LNCaP clone FGC (cell line): ENCODE results near the gene CHAC2.
A peak's percentile ranks its signal among the peaks of the same experiment; 100 is the strongest.

Source experiments
- DNase-seq: peaks from one replicate; pipeline ENCODE4 v3.0.0-alpha.2; 2011; ENCODE audit warnings: low read depth
- H3K4me3 ChIP-seq: 2 replicates; pipeline ENCODE4 v1.5.1; 2011; ENCODE audit warnings: mild to moderate bottlenecking, low read depth, low read length, control low read depth
- TF ChIP-seq, protein P1 (sequence below): IDR thresholded peaks from 2 replicates; pipeline ENCODE4 v1.5.1; 2012; ENCODE audit warnings: mild to moderate bottlenecking; ENCODE audit not compliant: control insufficient read depth, insufficient read depth; ENCODE audit errors: extremely low read depth

Gene CHAC2

DNA sequence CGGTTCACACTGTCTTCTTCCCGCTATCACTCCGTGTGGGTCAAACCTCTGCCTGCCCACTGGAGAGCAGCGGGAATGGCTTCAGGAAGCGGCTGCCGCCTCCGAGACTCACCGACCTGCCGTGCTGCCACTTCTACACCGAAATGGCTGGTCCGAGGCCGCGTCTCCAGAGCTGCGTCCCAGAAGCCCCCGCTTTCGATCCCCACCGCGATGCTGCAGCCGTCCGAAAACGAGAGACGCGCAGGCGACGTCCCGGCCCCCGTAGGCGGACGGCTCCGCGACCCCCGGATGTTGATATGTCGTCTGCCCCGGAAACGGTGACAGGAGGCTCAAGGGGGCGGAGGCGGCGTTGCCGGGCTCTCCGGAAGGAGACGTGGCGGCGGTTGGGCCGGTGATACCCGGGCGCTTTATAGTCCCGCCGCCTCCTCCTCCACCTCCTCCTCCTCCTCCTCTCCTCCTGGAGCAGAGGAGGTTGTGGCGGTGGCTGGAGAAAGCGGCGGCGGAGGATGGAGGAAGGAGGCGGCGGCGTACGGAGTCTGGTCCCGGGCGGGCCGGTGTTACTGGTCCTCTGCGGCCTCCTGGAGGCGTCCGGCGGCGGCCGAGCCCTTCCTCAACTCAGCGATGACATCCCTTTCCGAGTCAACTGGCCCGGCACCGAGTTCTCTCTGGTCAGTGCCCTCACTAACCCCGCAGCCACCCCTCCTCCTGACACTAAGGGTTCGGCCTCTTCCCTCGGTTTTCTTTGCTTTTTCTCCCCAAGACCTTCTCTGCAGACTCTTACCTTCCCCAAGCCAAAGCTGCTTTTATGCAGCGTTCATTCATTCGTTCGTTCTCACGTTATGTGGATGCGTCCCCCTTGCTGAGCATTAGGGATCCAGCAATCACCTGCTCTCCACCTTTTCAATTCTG is 19.4 kb downstream of the CHAC2 start, which contains the start of the genes ASB3 and ERLEC1:
ASB3 (minus strand) TSS at position 249 of the 909 bp plus-strand sequence. CDS start 21,381 bp downstream, outside the sequence.
ERLEC1 (plus strand) TSS at position 340 of the 909 bp plus-strand sequence; CDS start at position 507, 167 bp downstream.
- DNase-seq = no peak
- TF ChIP-seq, protein P1, sequence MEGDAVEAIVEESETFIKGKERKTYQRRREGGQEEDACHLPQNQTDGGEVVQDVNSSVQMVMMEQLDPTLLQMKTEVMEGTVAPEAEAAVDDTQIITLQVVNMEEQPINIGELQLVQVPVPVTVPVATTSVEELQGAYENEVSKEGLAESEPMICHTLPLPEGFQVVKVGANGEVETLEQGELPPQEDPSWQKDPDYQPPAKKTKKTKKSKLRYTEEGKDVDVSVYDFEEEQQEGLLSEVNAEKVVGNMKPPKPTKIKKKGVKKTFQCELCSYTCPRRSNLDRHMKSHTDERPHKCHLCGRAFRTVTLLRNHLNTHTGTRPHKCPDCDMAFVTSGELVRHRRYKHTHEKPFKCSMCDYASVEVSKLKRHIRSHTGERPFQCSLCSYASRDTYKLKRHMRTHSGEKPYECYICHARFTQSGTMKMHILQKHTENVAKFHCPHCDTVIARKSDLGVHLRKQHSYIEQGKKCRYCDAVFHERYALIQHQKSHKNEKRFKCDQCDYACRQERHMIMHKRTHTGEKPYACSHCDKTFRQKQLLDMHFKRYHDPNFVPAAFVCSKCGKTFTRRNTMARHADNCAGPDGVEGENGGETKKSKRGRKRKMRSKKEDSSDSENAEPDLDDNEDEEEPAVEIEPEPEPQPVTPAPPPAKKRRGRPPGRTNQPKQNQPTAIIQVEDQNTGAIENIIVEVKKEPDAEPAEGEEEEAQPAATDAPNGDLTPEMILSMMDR = no peak
- H3K4me3 ChIP-seq = peak within 1 kb of the TSS; percentile 72

DNA sequence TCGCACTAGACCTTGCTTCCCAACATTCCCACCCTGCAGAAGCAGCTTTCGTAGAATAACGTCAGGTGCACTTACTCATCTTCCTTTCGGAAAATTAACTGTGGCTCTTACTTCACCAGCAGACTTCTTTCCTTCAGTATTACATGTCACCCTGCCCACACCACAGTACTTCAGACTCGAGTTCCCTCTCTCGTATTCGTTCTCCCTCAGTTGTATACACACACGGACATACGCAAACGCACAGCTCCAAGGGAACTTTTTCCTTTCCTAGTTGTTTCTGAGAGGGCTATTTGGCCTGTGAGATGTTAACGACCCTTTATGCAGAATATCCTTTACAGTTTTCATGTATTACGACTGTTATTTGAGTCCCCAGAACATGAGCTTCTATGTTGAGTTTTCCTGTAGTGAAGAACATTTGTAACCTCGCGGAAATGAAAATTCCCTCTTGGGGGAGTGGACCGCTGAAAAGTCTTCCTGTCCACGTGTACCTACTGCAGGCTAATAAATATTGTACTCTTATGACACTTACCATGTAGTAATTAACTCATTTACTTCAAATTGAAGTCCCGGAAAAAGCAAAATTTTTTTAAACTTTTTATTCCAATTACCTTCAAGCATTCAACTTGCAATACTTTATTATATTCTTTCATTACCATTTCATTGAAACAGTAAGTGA is 20.1 kb downstream of the CHAC2 start:
- DNase-seq = no peak
- H3K4me3 ChIP-seq = peak overlapping the region; percentile 72
- TF ChIP-seq, protein P1 = no peak

DNA sequence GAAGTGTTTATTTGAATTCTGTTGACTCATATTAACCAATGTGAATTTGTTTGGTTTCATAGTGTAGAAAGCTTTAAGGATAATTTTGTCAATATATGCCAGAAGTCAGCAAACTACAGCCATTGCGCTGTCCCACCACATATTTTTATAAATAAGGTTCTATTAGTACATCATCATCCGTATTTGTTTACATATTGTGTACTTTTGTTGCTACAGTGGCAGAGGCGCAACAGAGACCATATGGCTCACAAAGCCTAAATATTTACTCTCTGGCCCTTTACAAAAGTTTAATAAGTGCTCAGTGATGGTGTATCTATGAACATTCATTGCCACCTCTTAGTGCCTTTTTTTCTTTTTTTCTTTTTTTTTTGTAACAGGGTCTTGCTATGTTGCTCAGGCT is 25.7 kb downstream of the CHAC2 start:
- TF ChIP-seq, protein P1 = no peak
- H3K4me3 ChIP-seq = no peak overlapping the region
- DNase-seq = no peak

DNA sequence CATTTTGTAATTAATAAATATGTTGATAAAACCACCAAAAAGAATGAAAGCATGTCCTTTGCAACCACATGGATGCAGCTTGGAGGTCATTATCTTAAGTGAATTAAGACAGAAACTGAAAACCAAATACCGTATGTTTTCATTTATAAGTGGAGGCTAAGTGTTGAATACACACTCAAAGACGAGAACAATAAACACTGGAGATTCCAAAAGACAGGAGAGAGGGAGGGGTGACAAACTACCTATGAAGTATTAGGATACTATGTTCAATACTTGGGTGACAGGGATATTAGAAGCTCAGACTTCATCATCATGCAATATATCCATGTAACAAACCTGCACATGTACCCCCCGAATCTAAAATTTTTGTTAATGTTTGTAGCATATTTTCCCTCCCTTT is 26.2 kb downstream of the CHAC2 start:
- TF ChIP-seq, protein P1 = no peak
- H3K4me3 ChIP-seq = no peak overlapping the region
- no peak for DNase-seq

DNA sequence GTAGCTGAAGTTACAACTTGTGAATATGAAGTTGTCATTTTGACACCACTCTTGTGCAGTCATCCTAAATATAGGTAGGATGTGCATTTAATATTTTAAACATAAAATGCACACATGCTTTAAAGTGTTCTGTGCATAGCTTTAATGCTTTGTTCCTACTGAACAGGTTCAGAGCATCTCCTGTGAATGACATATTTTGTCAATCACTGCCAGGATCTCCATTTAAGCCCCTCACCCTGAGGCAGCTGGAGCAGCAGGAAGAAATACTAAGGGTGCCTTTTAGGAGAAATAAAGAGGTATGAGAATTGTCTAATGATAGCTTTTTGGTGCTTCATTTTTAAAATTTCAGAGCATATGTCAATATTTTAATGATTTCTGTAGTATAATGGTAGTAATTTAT is 33.9 kb downstream of the CHAC2 start:
- TF ChIP-seq, protein P1 = no peak
- DNase-seq = no peak

DNA sequence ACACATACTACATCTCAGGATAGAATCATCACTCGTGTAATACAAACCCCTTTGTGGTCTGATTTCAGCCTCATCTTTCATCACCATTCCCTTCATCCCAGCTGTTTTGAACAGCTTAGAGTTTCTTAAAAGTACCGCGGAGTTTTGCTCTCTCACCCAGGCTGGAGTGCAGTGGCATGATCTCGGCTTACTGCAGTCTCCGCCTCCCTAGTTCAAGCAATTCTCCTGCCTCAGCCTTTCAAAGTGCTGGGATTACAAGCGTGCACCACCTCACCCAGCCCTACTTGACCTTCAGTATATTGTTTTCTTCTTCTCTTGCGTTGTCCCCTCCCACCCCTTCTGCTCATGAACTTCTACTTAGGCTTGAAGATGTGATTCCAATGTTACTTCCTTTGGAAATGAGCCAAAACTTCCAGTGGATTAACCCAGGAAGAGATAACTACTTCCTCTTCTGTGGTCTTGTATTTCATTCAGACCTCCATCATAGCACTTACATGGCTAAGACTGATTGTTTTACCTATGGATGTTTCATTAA is 35.1 kb downstream of the CHAC2 start:
- H3K4me3 ChIP-seq = no peak overlapping the region
- TF ChIP-seq, protein P1 = no peak
- DNase-seq = no peak

More for the DNA sequence above, 33.9 kb downstream of the CHAC2 start:
- no peak overlapping the region for H3K4me3 ChIP-seq
